OCI-LY7 (cell line): ENCODE results near the gene NOTCH4. TPM values are rescaled to one million over a fixed set of nuclear protein-coding genes. Genes with fewer than 3 reads are reported as not detected.

Source experiments
- BruUV-seq: library from RNA; stranded (reverse); fragments of 400-500 nt; replicated peaks from 2 replicates; lab custom pipeline; 2021; lab: Mats Ljungman, UMichigan
- CTCF ChIA-PET: fragments of 300-600 bp; sonication (Branson Sonifier 250); formaldehyde crosslinking; loops from one replicate; lab custom pipeline; 2022; ENCODE audit warnings: antibody characterized with exemption; ENCODE audit not compliant: unreplicated experiment; lab: Charles Lee
- POLR2A ChIA-PET: fragments of 300-600 bp; sonication (Branson Sonifier 250); formaldehyde crosslinking; loops from one replicate; lab custom pipeline; 2022; ENCODE audit warnings: antibody characterized with exemption; lab: Charles Lee
- DNase-seq: peaks from one replicate; pipeline ENCODE4 v3.0.0-alpha.2; 2015; ENCODE audit warnings: low spot score
- H2AFZ ChIP-seq: fragments of 200-600 bp; sonication (generic), shearing (Covaris generic); 2 replicates; pipeline ENCODE4 v1.6.1; 2014; ENCODE audit warnings: mild to moderate bottlenecking, antibody characterized with exemption, low read length, moderate library complexity
- H3K27ac ChIP-seq: fragments of 200-600 bp; sonication (generic); 2 replicates; pipeline ENCODE4 v1.5.1; 2014; ENCODE audit warnings: mixed run types, low read depth, mild to moderate bottlenecking, moderate library complexity, low read length, inconsistent platforms; ENCODE audit not compliant: poor library complexity, severe bottlenecking
- H3K36me3 ChIP-seq: fragments of 200-600 bp; sonication (generic); 2 replicates; pipeline ENCODE4 v1.6.1; 2014; ENCODE audit warnings: mild to moderate bottlenecking, antibody characterized with exemption, low read length, moderate library complexity, mixed read lengths; ENCODE audit not compliant: insufficient read depth
- H3K4me1 ChIP-seq: fragments of 200-600 bp; sonication (generic); 2 replicates; pipeline ENCODE4 v1.5.1; 2014; ENCODE audit warnings: mild to moderate bottlenecking, low read length; ENCODE audit not compliant: insufficient read depth, poor library complexity, severe bottlenecking
- H3K4me2 ChIP-seq: fragments of 200-600 bp; sonication (generic); 2 replicates; pipeline ENCODE4 v1.6.1; 2014; ENCODE audit warnings: mild to moderate bottlenecking, low read length
- H3K4me3 ChIP-seq: fragments of 200-600 bp; sonication (generic); 2 replicates; pipeline ENCODE4 v1.5.1; 2014; ENCODE audit warnings: mild to moderate bottlenecking, low read depth, low read length; ENCODE audit not compliant: poor library complexity, severe bottlenecking
- H3K79me2 ChIP-seq: fragments of 200-600 bp; sonication (generic); 2 replicates; pipeline ENCODE4 v1.6.1; 2016; ENCODE audit warnings: low read depth, mild to moderate bottlenecking, low read length, moderate library complexity, mixed read lengths; ENCODE audit not compliant: insufficient read depth
- H3K9me2 ChIP-seq: fragments of 200-600 bp; sonication (generic); 2 replicates; pipeline ENCODE4 v1.6.1; 2016; ENCODE audit warnings: mild to moderate bottlenecking, low read length, mixed read lengths; ENCODE audit not compliant: insufficient read depth
- H3K9me3 ChIP-seq: fragments of 200-600 bp; sonication (generic); 2 replicates; pipeline ENCODE4 v1.6.1; 2014; ENCODE audit warnings: mild to moderate bottlenecking, mixed run types, low read length, mixed read lengths
- H4K20me1 ChIP-seq: fragments of 200-600 bp; sonication (generic); 2 replicates; pipeline ENCODE4 v1.6.1; 2014; ENCODE audit warnings: mild to moderate bottlenecking, antibody characterized with exemption, low read length, moderate library complexity, mixed read lengths; ENCODE audit not compliant: insufficient read depth
- CTCF ChIP-seq: fragments of 200-600 bp; sonication (generic); conservative IDR thresholded peaks from 2 replicates; pipeline ENCODE4 v1.5.1; 2014; ENCODE audit warnings: mild to moderate bottlenecking, antibody characterized with exemption, low read length, moderate library complexity, mixed read lengths
- EZH2phosphoT487 ChIP-seq: fragments of 200-600 bp; sonication (generic); IDR thresholded peaks from 2 replicates; pipeline ENCODE4 v1.6.1; 2018; ENCODE audit warnings: low read depth, borderline replicate concordance, mild to moderate bottlenecking, mixed run types, antibody characterized with exemption, low read length, moderate library complexity, mixed read lengths
- intact Hi-C: fragments of 100-400 bp; cut with micrococcal nuclease; formaldehyde crosslinking; loops from one replicate; pipeline ENCODE4 v1.10.0; 2022; ENCODE audit not compliant: unreplicated experiment
- total RNA-seq, 2 experiments: library from RNA; depleted of rRNA in 1 of 2; stranded (reverse); fragments of >200 nt in 1 of 2; shearing (Covaris generic) in 1 of 2; gene quantifications; 2 replicates each; pipeline ENCODE4 v1.2.3, GENCODE V29; 2014 to 2022

Gene NOTCH4
- total RNA-seq, 2 experiments from 2014 or later = 1.4 to 2.4 TPM

DNA sequence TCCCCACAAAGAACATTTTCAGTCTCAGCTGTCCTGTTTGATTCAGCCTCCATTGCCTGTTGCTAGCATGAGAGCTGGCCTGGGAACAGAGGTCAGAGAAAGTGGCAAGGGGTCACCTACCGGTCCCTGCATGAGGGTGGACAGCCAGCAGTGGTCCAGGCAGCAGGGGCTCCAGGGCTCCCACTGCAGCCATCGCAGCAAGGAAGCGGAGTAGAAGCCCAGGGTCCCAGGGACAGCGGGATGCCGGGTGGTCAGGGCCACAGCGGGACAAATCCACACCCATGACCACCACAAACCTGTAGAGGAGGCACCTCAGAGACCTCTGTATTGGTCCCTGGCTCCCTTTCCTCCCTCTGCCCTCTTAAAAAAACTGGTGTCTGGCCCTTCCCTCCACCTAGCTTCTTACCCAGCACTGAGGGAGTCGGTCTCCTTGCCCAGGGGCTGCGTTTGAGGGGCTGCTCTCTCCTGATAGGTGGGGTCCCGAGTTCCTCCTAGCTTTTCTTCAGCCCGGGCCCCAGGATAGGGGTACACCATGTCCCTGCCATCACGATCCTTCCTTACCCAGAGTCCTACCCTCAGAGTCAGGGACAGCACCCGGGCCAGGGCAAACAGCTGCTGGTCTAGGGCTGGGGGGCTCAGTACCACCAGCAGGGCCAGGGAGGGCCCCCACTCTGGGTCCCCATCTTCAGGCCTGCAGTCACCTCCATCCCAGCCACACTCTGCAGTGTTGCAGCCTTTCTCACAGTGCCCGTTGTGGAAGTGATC is 23.0 kb downstream of the NOTCH4 start:
- Histone ChIP-seq H3K9me2 (no peaks in the 10 kb centered on the region), H3K9me3 (no peaks in the 10 kb centered on the region), H3K36me3 (no peaks in the 10 kb centered on the region), H3K4me1 (peaks cover 19% of the 10 kb centered on the region), H3K79me2 (no peaks in the 10 kb centered on the region), H3K27ac (no peak overlapping the region), H2AFZ (no peak overlapping the region), H3K4me2 (no peak overlapping the region), H3K4me3 (no peak overlapping the region), H4K20me1 (no peaks in the 10 kb centered on the region)
- ChIA-PET POLR2A (no interaction called here), CTCF (no interaction called here)
- no peak for TF ChIP-seq EZH2phosphoT487
- TF ChIP-seq CTCF = no peak
- no peak for DNase-seq
- intact Hi-C loops = no loop called here
- BruUV-seq = no TSS peak

- ChIA-PET CTCF (no interaction called here), POLR2A (no interaction called here)
- BruUV-seq = no TSS peak
- H3K9me2 ChIP-seq = no peaks in the 10 kb centered on the region
- H3K4me3 ChIP-seq = no peak overlapping the region
- H3K79me2 ChIP-seq = no peaks in the 10 kb centered on the region
- H3K9me3 ChIP-seq = no peaks in the 10 kb centered on the region
- H2AFZ ChIP-seq = no peak overlapping the region
- H3K36me3 ChIP-seq = no peaks in the 10 kb centered on the region
- H3K4me2 ChIP-seq = no peak overlapping the region
- no peaks in the 10 kb centered on the region for H4K20me1 ChIP-seq
- DNase-seq = no peak
- TF ChIP-seq CTCF = no peak
- no peak for TF ChIP-seq EZH2phosphoT487
- H3K4me1 ChIP-seq = peaks cover 33% of the 10 kb centered on the region
- intact Hi-C loops = no loop called here
- no peak overlapping the region for H3K27ac ChIP-seq
Observed at GRCh38 chr6:32198866-32199265, 25.0 kb downstream of the NOTCH4 start.

DNA sequence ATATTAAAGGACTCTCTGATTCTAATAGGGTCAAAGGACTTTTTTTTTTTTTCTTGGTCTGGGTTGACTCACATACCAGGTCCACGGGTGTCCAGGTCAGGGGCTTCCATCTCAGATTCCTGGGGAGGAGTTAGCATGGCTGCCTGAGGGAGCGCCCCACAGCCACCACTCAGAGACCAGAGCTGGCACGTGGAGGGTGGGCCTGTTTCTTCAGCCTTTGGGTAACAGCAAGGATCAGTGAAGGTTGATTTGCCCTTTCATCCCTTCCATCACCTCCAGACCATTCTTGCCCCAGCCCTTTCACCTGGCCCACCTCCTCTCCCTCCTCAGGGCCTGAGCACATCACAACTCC is 25.5 kb downstream of the NOTCH4 start:
- no peak overlapping the region for H3K4me2 ChIP-seq
- no peak overlapping the region for H3K4me3 ChIP-seq
- no TSS peak for BruUV-seq
- H3K9me3 ChIP-seq = no peaks in the 10 kb centered on the region
- H4K20me1 ChIP-seq = no peaks in the 10 kb centered on the region
- intact Hi-C loops = no loop called here
- no peaks in the 10 kb centered on the region for H3K9me2 ChIP-seq
- no peak overlapping the region for H2AFZ ChIP-seq
- POLR2A ChIA-PET = no interaction called here
- H3K4me1 ChIP-seq = peaks cover 39% of the 10 kb centered on the region
- TF ChIP-seq CTCF (no peak), EZH2phosphoT487 (no peak)
- H3K79me2 ChIP-seq = no peaks in the 10 kb centered on the region
- DNase-seq = no peak
- H3K36me3 ChIP-seq = no peaks in the 10 kb centered on the region
- H3K27ac ChIP-seq = no peak overlapping the region
- CTCF ChIA-PET = no interaction called here
